B cell (primary cell): ENCODE results near the gene SOWAHC.

Experiments
- EZH2 ChIP-seq: IDR thresholded peaks from 2 replicates; pipeline ENCODE4 v1.6.1; 2012; ENCODE audit warnings: borderline replicate concordance, low read depth, mild to moderate bottlenecking, moderate library complexity, low read length; ENCODE audit not compliant: insufficient read depth, poor library complexity, severe bottlenecking
- TF ChIP-seq, protein P1 (sequence below): fragments of 200-600 bp; IDR thresholded peaks from one replicate; pipeline ENCODE4 v1.8.0; 2022; ENCODE audit warnings: antibody characterized with exemption, mild to moderate bottlenecking

- TF ChIP-seq, protein P1, sequence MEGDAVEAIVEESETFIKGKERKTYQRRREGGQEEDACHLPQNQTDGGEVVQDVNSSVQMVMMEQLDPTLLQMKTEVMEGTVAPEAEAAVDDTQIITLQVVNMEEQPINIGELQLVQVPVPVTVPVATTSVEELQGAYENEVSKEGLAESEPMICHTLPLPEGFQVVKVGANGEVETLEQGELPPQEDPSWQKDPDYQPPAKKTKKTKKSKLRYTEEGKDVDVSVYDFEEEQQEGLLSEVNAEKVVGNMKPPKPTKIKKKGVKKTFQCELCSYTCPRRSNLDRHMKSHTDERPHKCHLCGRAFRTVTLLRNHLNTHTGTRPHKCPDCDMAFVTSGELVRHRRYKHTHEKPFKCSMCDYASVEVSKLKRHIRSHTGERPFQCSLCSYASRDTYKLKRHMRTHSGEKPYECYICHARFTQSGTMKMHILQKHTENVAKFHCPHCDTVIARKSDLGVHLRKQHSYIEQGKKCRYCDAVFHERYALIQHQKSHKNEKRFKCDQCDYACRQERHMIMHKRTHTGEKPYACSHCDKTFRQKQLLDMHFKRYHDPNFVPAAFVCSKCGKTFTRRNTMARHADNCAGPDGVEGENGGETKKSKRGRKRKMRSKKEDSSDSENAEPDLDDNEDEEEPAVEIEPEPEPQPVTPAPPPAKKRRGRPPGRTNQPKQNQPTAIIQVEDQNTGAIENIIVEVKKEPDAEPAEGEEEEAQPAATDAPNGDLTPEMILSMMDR, result no peak
- no peak for TF ChIP-seq EZH2
These were observed 41.1 kb downstream of the SOWAHC start for GRCh38 chr2:109655287-109655686.
